ENCODE results near the gene KDM2A. TPM values are rescaled to one million over a fixed set of nuclear protein-coding genes. Genes with fewer than 3 reads are reported as not detected.
A peak's percentile ranks its signal among the peaks of the same experiment; 100 is the strongest.

Gene KDM2A
- polyA plus RNA-seq, 1 donor: 58.5 TPM

DNA sequence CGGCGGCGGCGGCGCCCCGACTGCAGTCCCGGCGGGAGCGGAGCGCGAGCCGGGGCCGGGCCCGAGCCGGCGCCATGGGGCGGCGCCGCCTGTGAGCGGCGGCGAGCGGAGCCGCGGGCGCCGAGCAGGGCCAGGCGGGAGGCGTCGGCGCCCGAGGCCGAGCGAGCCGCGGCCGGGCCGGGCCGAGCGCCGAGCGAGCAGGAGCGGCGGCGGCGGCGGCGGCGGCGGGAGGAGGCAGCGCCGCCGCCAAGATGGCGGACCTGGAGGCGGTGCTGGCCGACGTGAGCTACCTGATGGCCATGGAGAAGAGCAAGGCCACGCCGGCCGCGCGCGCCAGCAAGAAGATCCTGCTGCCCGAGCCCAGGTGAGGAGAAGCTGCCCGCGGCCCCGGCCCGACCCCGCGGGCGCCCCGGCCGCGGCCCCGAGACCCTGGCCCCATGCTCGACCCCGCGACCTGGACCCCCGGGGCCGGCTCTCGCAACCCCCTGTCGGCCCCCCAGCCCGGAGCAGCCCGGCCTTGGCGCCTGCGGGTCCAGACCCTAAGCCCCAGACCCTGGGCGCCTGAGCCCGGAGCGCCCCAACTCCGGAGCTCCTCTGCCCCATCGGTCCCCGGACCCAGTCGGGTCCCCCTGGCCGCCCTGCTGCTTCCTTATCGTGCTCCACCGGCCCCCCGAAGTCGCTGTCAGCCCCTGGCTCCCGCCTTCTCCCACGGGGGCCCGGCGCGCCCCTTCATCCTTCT lies 147.6 kb downstream of the KDM2A start, which contains the start of gene GRK2:
Gene GRK2 (plus strand): TSS at position 25 of the 739 bp plus-strand sequence. CDS start 227 bp downstream, at position 252.
- peak in 1 of 2 donors; percentile 59 for DNase-seq
- WGBS (ENCODE audit: insufficient coverage, low lambda C conversion rate): no CpG with 5 or more reads among the region's 103 CpGs

GRCh38 chr11:67267188-67268080 lies 148.4 kb downstream of the KDM2A start:
- peak overlapping the region; percentile 94 for H3K27ac ChIP-seq (ENCODE audit: low read length)
- H3K9me3 ChIP-seq (ENCODE audit: control insufficient read depth, low read depth, low read length): no peaks in the 10 kb centered on the region
- WGBS (ENCODE audit: insufficient coverage, low lambda C conversion rate): no CpG with 5 or more reads among the region's 30 CpGs
- peaks cover 48% of the 10 kb centered on the region for H3K4me1 ChIP-seq (ENCODE audit: control insufficient read depth, insufficient read depth, low read length)
- no peaks in the 10 kb centered on the region for H3K27me3 ChIP-seq (ENCODE audit: control insufficient read depth, insufficient read depth, low read length)
- peaks cover 35% of the 10 kb centered on the region for H3K36me3 ChIP-seq (ENCODE audit: control insufficient read depth, insufficient read depth, low read length)
- DNase-seq: peak; percentile 86 to 95
- peak overlapping the region; percentile 75 for H3K4me3 ChIP-seq (ENCODE audit: low read length)

More for the DNA sequence above, 147.6 kb downstream of the KDM2A start, which contains the start of gene GRK2:
- Histone ChIP-seq H3K36me3 (ENCODE audit: control insufficient read depth, insufficient read depth, low read length) (peaks cover 27% of the 10 kb centered on the region), H3K9me3 (ENCODE audit: control insufficient read depth, low read depth, low read length) (no peaks in the 10 kb centered on the region), H3K27me3 (ENCODE audit: control insufficient read depth, insufficient read depth, low read length) (no peaks in the 10 kb centered on the region), H3K4me3 (ENCODE audit: low read length) (peak within 1 kb of the TSS; percentile 75), H3K4me1 (ENCODE audit: control insufficient read depth, insufficient read depth, low read length) (peaks cover 54% of the 10 kb centered on the region), H3K27ac (ENCODE audit: low read length) (peak within 1 kb of the TSS; percentile 94)

DNA sequence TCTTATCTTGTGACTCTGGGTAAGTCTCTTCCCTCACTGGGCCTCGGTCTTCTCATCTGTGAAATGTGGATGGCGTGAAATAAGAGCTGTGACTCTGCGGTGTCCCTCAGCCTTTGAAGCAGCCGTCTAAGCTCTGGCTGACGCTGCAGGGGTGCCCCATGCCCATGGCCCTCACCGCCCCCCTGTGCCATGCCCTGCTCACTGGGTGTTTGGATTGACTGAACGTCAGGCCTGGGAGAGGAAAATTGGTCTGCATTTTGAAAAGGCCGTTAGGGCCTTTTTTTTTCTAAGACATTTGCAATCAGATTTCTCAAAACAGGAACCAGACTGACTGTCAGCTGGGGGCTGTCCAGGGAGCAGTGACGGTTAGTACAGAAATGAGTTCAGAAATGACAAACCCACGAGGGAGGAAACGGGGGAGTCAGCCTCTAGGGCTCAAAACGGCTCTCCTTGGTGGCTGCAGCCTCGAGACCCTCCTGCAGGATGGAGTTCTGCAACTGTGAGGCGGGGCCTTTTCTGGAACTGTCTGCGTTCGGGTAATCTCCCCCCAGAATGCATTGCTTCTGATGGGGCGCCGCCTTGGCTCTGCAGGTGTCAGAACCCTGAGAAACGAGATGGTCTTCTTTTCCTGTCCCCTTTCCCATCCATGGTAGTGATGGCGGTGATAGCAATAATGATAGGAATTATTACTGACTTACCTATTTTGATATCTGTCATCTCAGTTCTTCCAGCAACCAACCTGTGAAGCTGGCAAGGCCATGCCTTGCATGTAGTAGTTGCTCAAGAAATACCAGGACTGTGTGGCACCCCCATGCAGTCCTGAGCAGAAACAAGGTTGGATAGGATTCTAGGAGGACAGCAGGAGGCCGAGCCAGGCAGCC lies 149.3 kb downstream of the KDM2A start:
- Histone ChIP-seq H3K4me1 (ENCODE audit: control insufficient read depth, insufficient read depth, low read length) (peaks cover 43% of the 10 kb centered on the region), H3K9me3 (ENCODE audit: control insufficient read depth, low read depth, low read length) (no peaks in the 10 kb centered on the region), H3K4me3 (ENCODE audit: low read length) (peak overlapping the region; percentile 75), H3K27ac (ENCODE audit: low read length) (peak overlapping the region; percentile 94), H3K27me3 (ENCODE audit: control insufficient read depth, insufficient read depth, low read length) (no peaks in the 10 kb centered on the region), H3K36me3 (ENCODE audit: control insufficient read depth, insufficient read depth, low read length) (peaks cover 41% of the 10 kb centered on the region)
- no CpG with 5 or more reads among the region's 21 CpGs for WGBS (ENCODE audit: insufficient coverage, low lambda C conversion rate)
- DNase-seq: no peak

DNA sequence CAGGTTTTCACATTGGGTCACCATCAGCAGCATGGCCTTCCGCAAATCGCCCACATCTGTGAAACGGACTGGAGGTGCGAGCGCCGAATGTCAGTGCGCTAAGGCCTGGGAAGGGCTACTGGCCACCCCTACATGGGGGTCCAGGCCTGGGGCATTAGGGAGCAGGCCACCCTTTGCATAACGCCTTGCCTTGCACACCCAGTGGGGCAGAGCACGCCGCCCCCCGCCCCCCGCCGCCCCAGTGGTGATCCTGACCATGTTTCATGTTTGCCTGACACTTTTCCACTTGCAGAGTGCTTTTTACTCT lies 149.9 kb downstream of the KDM2A start:
- DNase-seq: no peak
- no peak overlapping the region for H3K27ac ChIP-seq (ENCODE audit: low read length)
- H3K36me3 ChIP-seq (ENCODE audit: control insufficient read depth, insufficient read depth, low read length): peaks cover 41% of the 10 kb centered on the region
- peaks cover 43% of the 10 kb centered on the region for H3K4me1 ChIP-seq (ENCODE audit: control insufficient read depth, insufficient read depth, low read length)
- H3K4me3 ChIP-seq (ENCODE audit: low read length): no peak overlapping the region
- H3K9me3 ChIP-seq (ENCODE audit: control insufficient read depth, low read depth, low read length): no peaks in the 10 kb centered on the region
- H3K27me3 ChIP-seq (ENCODE audit: control insufficient read depth, insufficient read depth, low read length): no peaks in the 10 kb centered on the region
- WGBS (ENCODE audit: insufficient coverage, low lambda C conversion rate): no CpG with 5 or more reads among the region's 13 CpGs

DNA sequence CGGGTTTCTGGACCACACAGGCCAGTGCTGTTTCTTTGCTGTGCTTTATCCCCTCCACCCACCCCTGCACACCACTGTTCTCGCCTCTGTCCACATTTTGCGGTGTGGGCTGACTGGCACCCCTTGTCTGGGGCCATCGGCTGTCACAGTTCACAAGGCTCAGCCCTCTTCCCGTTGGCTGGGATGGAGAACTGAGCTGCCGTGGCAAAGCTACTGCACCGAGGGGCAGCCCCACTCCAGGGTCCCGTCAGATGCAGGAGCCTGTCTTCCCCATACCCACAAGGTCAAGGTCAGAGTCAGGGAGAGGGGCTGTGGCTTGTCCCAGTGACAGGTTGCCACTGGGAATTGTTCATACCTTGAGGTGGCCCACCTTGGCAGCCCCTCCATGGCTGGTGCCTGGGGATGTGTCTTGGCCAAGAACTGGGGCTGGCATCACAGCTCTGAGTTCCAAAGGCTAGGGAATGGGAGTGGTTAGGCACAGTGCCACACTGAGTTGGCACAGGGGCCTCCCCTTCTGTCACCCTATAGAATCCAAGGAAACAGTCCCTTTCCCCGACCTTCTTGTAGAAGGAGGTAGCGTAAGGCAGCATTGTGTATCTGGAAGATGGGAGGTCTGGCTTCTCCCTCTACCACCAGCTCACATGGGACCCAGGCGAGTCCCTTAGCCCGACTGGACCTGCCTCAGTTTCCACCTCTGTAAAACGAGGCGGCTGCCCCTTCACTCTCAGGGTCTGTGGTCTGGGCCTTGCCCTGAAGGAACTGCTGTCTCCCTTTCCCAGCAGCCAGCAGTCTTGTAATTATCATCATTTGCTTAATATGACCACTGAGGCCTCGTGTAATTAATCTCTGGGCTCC lies 150.6 kb downstream of the KDM2A start:
- Histone ChIP-seq H3K4me1 (ENCODE audit: control insufficient read depth, insufficient read depth, low read length) (peaks cover 43% of the 10 kb centered on the region), H3K4me3 (ENCODE audit: low read length) (peak overlapping the region; percentile 3)
- DNase-seq: no peak

DNA sequence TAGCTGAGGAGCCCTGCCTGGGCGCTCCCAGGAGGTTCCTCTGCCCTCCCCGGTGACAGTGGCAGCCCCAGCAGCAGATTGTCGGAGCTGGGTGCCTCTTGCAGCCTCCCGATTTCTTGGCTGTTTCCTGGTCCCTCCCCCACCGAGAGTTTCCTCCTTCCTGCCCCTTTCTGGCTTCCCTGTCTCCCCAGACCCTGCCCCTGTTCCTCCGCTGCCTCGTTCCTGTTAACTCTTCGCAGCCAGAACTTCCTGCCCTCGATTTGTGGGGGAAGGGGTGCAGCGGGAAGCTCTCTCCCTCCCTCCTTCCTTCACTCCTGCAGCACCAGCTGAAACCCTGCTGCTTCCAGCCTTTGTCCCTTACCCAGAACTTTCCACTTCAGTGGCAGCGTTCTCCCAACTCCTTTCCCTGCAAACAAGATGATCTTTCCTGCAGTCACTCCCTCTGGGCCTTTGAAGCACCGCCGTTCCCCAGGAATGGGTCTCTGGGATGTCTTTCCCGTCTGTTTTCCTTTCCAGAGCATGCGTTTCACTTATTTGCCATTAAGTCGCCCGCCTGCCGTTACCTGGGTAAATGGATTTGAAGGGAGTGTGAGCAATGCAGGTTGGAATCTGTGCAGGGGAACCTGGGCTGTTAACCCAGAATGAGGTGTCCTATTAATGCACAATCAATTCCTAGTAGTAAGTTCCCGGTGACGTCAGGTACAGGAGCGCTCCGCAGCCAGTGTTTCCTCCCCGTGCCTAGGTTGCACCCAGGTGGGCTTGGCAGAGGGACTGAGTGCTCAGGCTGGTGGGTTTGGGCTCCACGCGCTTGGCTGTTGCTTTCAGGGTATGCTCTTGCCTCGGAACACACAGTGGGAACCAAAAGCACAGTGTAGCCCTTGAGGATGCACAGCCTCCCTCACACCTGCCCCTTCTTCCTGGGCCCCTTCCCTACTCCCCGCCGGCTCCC lies 151.5 kb downstream of the KDM2A start:
- H3K27ac ChIP-seq (ENCODE audit: low read length): peak overlapping the region; percentile 61
- no peaks in the 10 kb centered on the region for H3K9me3 ChIP-seq (ENCODE audit: control insufficient read depth, low read depth, low read length)
- 43% methylated on average over 6 of the region's 28 CpGs for WGBS (ENCODE audit: insufficient coverage, low lambda C conversion rate)
- H3K4me3 ChIP-seq (ENCODE audit: low read length): peak overlapping the region; percentile 3
- H3K4me1 ChIP-seq (ENCODE audit: control insufficient read depth, insufficient read depth, low read length): peaks cover 43% of the 10 kb centered on the region
- H3K36me3 ChIP-seq (ENCODE audit: control insufficient read depth, insufficient read depth, low read length): peaks cover 53% of the 10 kb centered on the region
- DNase-seq: peak in 1 of 2 donors; percentile 54
- no peaks in the 10 kb centered on the region for H3K27me3 ChIP-seq (ENCODE audit: control insufficient read depth, insufficient read depth, low read length)

More for the DNA sequence above, 150.6 kb downstream of the KDM2A start:
- no CpG with 5 or more reads among the region's 15 CpGs for WGBS (ENCODE audit: insufficient coverage, low lambda C conversion rate)
- peak overlapping the region; percentile 61 for H3K27ac ChIP-seq (ENCODE audit: low read length)
- H3K9me3 ChIP-seq (ENCODE audit: control insufficient read depth, low read depth, low read length): no peaks in the 10 kb centered on the region
- peaks cover 44% of the 10 kb centered on the region for H3K36me3 ChIP-seq (ENCODE audit: control insufficient read depth, insufficient read depth, low read length)
- H3K27me3 ChIP-seq (ENCODE audit: control insufficient read depth, insufficient read depth, low read length): no peaks in the 10 kb centered on the region

- Histone ChIP-seq H3K27ac (ENCODE audit: low read length) (no peak overlapping the region), H3K36me3 (ENCODE audit: control insufficient read depth, insufficient read depth, low read length) (peaks cover 59% of the 10 kb centered on the region), H3K4me1 (ENCODE audit: control insufficient read depth, insufficient read depth, low read length) (peaks cover 40% of the 10 kb centered on the region), H3K27me3 (ENCODE audit: control insufficient read depth, insufficient read depth, low read length) (no peaks in the 10 kb centered on the region), H3K9me3 (ENCODE audit: control insufficient read depth, low read depth, low read length) (no peaks in the 10 kb centered on the region), H3K4me3 (ENCODE audit: low read length) (no peak overlapping the region)
- WGBS (ENCODE audit: insufficient coverage, low lambda C conversion rate): no CpG with 5 or more reads among the region's 5 CpGs
- DNase-seq: no peak
Measured at GRCh38 chr11:67271205-67271540, 152.1 kb downstream of the KDM2A start.

GRCh38 chr11:67271541-67272284 lies 152.7 kb downstream of the KDM2A start:
- no peaks in the 10 kb centered on the region for H3K9me3 ChIP-seq (ENCODE audit: control insufficient read depth, low read depth, low read length)
- peaks cover 42% of the 10 kb centered on the region for H3K4me1 ChIP-seq (ENCODE audit: control insufficient read depth, insufficient read depth, low read length)
- no peak overlapping the region for H3K27ac ChIP-seq (ENCODE audit: low read length)
- no peaks in the 10 kb centered on the region for H3K27me3 ChIP-seq (ENCODE audit: control insufficient read depth, insufficient read depth, low read length)
- DNase-seq: no peak
- no CpG with 5 or more reads among the region's 19 CpGs for WGBS (ENCODE audit: insufficient coverage, low lambda C conversion rate)
- H3K4me3 ChIP-seq (ENCODE audit: low read length): no peak overlapping the region
- peaks cover 61% of the 10 kb centered on the region for H3K36me3 ChIP-seq (ENCODE audit: control insufficient read depth, insufficient read depth, low read length)
